Sigmoid colon (tissue), 3 donors: ENCODE measurements around the gene RHO.

Experiments
- CTCF ChIP-seq, 4 experiments: fragments of 450-650 bp in 3 of 4; fragments of 200-600 bp in 1 of 4; IDR thresholded peaks; one replicate each; pipeline ENCODE4 v1.5.1; 2016 to 2019; ENCODE audit warnings: antibody characterized with exemption in 4 of 4, mild to moderate bottlenecking in 3 of 4, moderate library complexity in 2 of 4
- POLR2A ChIP-seq, 2 donors: fragments of 450-650 bp; IDR thresholded peaks; one replicate each; pipeline ENCODE4 v1.6.1; 2016; ENCODE audit warnings: antibody characterized with exemption in 2 of 2, mild to moderate bottlenecking in 2 of 2, moderate library complexity in 2 of 2

- TF ChIP-seq CTCF (IDR thresholded peaks at IDR 0.05) (no peak), POLR2A (IDR thresholded peaks at IDR 0.05) (no peak)
Measured at GRCh38 chr3:129530821-129531220, 2.4 kb downstream of the RHO start.
